Measurements from ENCODE around the gene EXOC4.
"Not testable (repeated sequence)": the region's sequence is repeated elsewhere in the genome, so short reads cannot be mapped to it uniquely, and the experiment has no call there.

GRCh38 chr7:133326745-133327144 is 73.9 kb downstream of the EXOC4 start:
- TF ChIP-seq, protein P1, sequence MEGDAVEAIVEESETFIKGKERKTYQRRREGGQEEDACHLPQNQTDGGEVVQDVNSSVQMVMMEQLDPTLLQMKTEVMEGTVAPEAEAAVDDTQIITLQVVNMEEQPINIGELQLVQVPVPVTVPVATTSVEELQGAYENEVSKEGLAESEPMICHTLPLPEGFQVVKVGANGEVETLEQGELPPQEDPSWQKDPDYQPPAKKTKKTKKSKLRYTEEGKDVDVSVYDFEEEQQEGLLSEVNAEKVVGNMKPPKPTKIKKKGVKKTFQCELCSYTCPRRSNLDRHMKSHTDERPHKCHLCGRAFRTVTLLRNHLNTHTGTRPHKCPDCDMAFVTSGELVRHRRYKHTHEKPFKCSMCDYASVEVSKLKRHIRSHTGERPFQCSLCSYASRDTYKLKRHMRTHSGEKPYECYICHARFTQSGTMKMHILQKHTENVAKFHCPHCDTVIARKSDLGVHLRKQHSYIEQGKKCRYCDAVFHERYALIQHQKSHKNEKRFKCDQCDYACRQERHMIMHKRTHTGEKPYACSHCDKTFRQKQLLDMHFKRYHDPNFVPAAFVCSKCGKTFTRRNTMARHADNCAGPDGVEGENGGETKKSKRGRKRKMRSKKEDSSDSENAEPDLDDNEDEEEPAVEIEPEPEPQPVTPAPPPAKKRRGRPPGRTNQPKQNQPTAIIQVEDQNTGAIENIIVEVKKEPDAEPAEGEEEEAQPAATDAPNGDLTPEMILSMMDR (IDR thresholded peaks at IDR 0.05): not testable (repeated sequence)
- not testable (repeated sequence) for TF ChIP-seq POLR2AphosphoS5 (IDR thresholded peaks at IDR 0.05; ENCODE audit: insufficient read depth in 1 of 2, low read depth in 1 of 2); POLR2A (IDR thresholded peaks at IDR 0.05)

All from vagina (tissue), 2 donors.